Measurements from ENCODE around the gene ALS2.

- TF ChIP-seq CTCF (IDR thresholded peaks at IDR 0.05): no peak
- no peak for TF ChIP-seq EZH2 (IDR thresholded peaks at IDR 0.05)
Observed at GRCh38 chr2:201797175-201797840, 16.6 kb upstream of the ALS2 start.

All from neural progenitor cell (in vitro differentiated cells).